Panc1 (cell line): ENCODE results near the gene MMP24OS. TPM values are rescaled to one million over a fixed set of nuclear protein-coding genes. Genes with fewer than 3 reads are reported as not detected.

Experiments used
- ATAC-seq: fragments of 200-7000 bp; cut with Tn5 transposase; 2 replicates; pipeline ENCODE4 v1.9.1; 2020; ENCODE audit warnings: mild to moderate bottlenecking, moderate library complexity
- BruUV-seq: library from RNA; stranded (reverse); fragments of 400-500 nt; replicated peaks from 2 replicates; lab custom pipeline; 2021; lab: Mats Ljungman, UMichigan
- CTCF ChIA-PET: fragments of 300-600 bp; sonication (Branson Sonifier 250); formaldehyde crosslinking; loops from one replicate; lab custom pipeline; 2022; ENCODE audit warnings: antibody characterized with exemption; lab: Charles Lee
- POLR2A ChIA-PET: fragments of 300-600 bp; sonication (Branson Sonifier 250); formaldehyde crosslinking; loops from one replicate; lab custom pipeline; 2022; ENCODE audit warnings: antibody characterized with exemption; lab: Charles Lee
- DNase-seq: peaks from one replicate; pipeline ENCODE4 v3.0.0-alpha.2; 2010; ENCODE audit warnings: low read depth, low spot score
- H3K27ac ChIP-seq: 2 replicates; pipeline ENCODE4 v1.5.1; 2011; ENCODE audit warnings: mild to moderate bottlenecking, low read length, inconsistent platforms
- H3K27me3 ChIP-seq: fragments of 200-500 bp; sonication (Bioruptor generic); 2 replicates; pipeline ENCODE4 v1.6.0; 2014; ENCODE audit warnings: low read length, inconsistent platforms; ENCODE audit not compliant: control insufficient read depth, insufficient read depth
- H3K36me3 ChIP-seq: fragments of 200-500 bp; sonication (Bioruptor generic); 2 replicates; pipeline ENCODE4 v1.5.1; 2014; ENCODE audit warnings: inconsistent platforms, mild to moderate bottlenecking, low read length, moderate library complexity; ENCODE audit not compliant: control insufficient read depth, insufficient read depth
- H3K4me1 ChIP-seq: 2 replicates; pipeline ENCODE4 v1.5.1; 2011; ENCODE audit warnings: inconsistent platforms, mild to moderate bottlenecking, low read length, moderate library complexity; ENCODE audit not compliant: control insufficient read depth, insufficient read depth
- H3K4me3 ChIP-seq, 2 experiments: 2 replicates each; pipeline ENCODE4 v1.5.1; 2011 to 2012; ENCODE audit warnings: low read depth in 2 of 2, low read length in 2 of 2, mild to moderate bottlenecking in 2 of 2, inconsistent platforms in 1 of 2, moderate library complexity in 1 of 2
- H3K9me3 ChIP-seq: fragments of 200-500 bp; sonication (Bioruptor generic); 2 replicates; pipeline ENCODE4 v1.5.1; 2014; ENCODE audit warnings: low read depth, mild to moderate bottlenecking, inconsistent platforms, low read length, moderate library complexity; ENCODE audit not compliant: control insufficient read depth, insufficient read depth
- POLR2AphosphoS5 ChIP-seq: IDR thresholded peaks from 2 replicates; pipeline ENCODE4 v1.6.1; 2012; ENCODE audit warnings: mild to moderate bottlenecking, low read depth, low read length, moderate library complexity
- SIN3A ChIP-seq: IDR thresholded peaks from 2 replicates; pipeline ENCODE4 v1.6.1; 2012; ENCODE audit warnings: low read depth, mild to moderate bottlenecking, low read length, moderate library complexity, borderline replicate concordance; ENCODE audit not compliant: insufficient read depth
- TCF7L2 ChIP-seq: IDR thresholded peaks from 2 replicates; pipeline ENCODE4 v1.6.1; 2011; ENCODE audit warnings: mild to moderate bottlenecking, low read depth, low read length, inconsistent platforms
- in situ Hi-C: cut with HindIII; loops from 2 replicates; pipeline ENCODE4 v1.10.0; 2016; ENCODE audit warnings: low sequenced_read_pairs, low pct_unique_long_range_greater_than_20kb
- intact Hi-C: fragments of 100-400 bp; cut with micrococcal nuclease; formaldehyde crosslinking; loops from one replicate; pipeline ENCODE4 v1.10.0; 2022; ENCODE audit not compliant: unreplicated experiment
- total RNA-seq: library from RNA; stranded (reverse); gene quantifications from one replicate; pipeline ENCODE4 v1.2.1, GENCODE V29; 2021; ENCODE audit not compliant: unreplicated experiment
- TF ChIP-seq, protein P1 (sequence below): fragments of 450-650 bp; IDR thresholded peaks from 2 replicates; pipeline ENCODE4 v1.5.1; 2017; ENCODE audit warnings: mild to moderate bottlenecking
- TF ChIP-seq, protein P2 (sequence below), 2 experiments: IDR thresholded peaks; 2 replicates each; pipeline ENCODE4 v1.6.1; 2011 to 2012; ENCODE audit warnings: low read depth in 2 of 2, control low read depth in 1 of 2, low read length in 1 of 2, mild to moderate bottlenecking in 1 of 2, moderate library complexity in 1 of 2; ENCODE audit not compliant: insufficient read depth in 1 of 2

The MMP24OS gene
- total RNA-seq, 1 experiment from 2014 or later, result 83.8 TPM

GRCh38 chr20:35303735-35304491 lies 26.0 kb upstream of the MMP24OS start:
- H3K36me3 ChIP-seq, result no peaks in the 10 kb centered on the region; the same call in 1 of the 2 replicates
- intact Hi-C loops, result loop anchor here (5.0 kb wide), 1 partner anchor 143 kb away; no protein-coding TSS in a partner anchor
- TF ChIP-seq, protein P1, sequence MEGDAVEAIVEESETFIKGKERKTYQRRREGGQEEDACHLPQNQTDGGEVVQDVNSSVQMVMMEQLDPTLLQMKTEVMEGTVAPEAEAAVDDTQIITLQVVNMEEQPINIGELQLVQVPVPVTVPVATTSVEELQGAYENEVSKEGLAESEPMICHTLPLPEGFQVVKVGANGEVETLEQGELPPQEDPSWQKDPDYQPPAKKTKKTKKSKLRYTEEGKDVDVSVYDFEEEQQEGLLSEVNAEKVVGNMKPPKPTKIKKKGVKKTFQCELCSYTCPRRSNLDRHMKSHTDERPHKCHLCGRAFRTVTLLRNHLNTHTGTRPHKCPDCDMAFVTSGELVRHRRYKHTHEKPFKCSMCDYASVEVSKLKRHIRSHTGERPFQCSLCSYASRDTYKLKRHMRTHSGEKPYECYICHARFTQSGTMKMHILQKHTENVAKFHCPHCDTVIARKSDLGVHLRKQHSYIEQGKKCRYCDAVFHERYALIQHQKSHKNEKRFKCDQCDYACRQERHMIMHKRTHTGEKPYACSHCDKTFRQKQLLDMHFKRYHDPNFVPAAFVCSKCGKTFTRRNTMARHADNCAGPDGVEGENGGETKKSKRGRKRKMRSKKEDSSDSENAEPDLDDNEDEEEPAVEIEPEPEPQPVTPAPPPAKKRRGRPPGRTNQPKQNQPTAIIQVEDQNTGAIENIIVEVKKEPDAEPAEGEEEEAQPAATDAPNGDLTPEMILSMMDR, result peak; percentile 96
- no peak for TF ChIP-seq SIN3A
- no peaks in the 10 kb centered on the region for H3K9me3 ChIP-seq
- ChIA-PET CTCF (interaction anchor here (0.7 to 2.2 kb wide), 7 partner anchors 16 to 159 kb away, joined by 3 to 10 read pairs (median 4); partner anchors contain the start of gene MMP24OS), POLR2A (interaction anchor here (0.5 to 1.0 kb wide), 4 partner anchors 15 to 135 kb away, joined by 3 to 5 read pairs (median 3); partner anchors contain the start of gene EIF6)
- peaks cover 71% of the 10 kb centered on the region for H3K4me1 ChIP-seq
- no peak overlapping the region for H3K4me3 ChIP-seq
- in situ Hi-C loops, result no loop called here
- peak; percentile 63 for ATAC-seq
- BruUV-seq, result no TSS peak
- H3K27ac ChIP-seq, result peak overlapping the region; percentile 97
- H3K27me3 ChIP-seq, result no peaks in the 10 kb centered on the region
- DNase-seq, result peak; percentile 91

DNA sequence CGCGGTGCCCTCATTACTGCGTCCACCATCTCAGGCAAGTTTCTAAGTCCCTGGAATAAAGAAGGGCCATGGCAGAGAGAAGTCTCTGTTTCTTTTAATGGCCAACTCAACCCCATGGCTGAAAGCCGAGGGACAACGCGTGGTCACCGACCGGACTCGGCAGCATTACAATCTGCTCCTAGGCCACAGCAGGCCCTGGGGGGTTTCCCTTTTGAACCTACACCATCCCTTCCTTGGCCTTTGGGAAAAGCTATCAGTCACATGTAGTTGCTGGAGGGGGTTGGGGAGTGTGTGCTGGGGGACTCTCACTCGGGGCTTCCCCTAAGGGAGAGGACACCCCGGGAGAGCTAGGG lies 25.4 kb upstream of the MMP24OS start:
- peak overlapping the region; percentile 97 for H3K27ac ChIP-seq
- in situ Hi-C loops, result no loop called here
- ATAC-seq (no peak), DNase-seq (no peak)
- ChIA-PET CTCF (interaction anchor here (0.7 to 2.2 kb wide), 4 partner anchors 26 to 159 kb away, joined by 4 to 10 read pairs (median 6); no protein-coding TSS in a partner anchor), POLR2A (interaction anchor here (0.5 to 0.8 kb wide), 3 partner anchors 18 to 135 kb away, joined by 3 to 5 read pairs (median 3); partner anchors contain the start of gene EIF6)
- no peaks in the 10 kb centered on the region; the same call in 1 of the 2 replicates for H3K36me3 ChIP-seq
- no peaks in the 10 kb centered on the region for H3K9me3 ChIP-seq
- intact Hi-C loops, result loop anchor here (5.0 kb wide), 1 partner anchor 144 kb away; no protein-coding TSS in a partner anchor
- H3K27me3 ChIP-seq, result no peaks in the 10 kb centered on the region
- BruUV-seq, result TSS peak; percentile 43
- no peak overlapping the region for H3K4me3 ChIP-seq
- peaks cover 69% of the 10 kb centered on the region for H3K4me1 ChIP-seq
- TF ChIP-seq SIN3A, result no peak
- TF ChIP-seq, protein P1, result no peak
- no peak for TF ChIP-seq TCF7L2
- no peak for TF ChIP-seq POLR2AphosphoS5
- TF ChIP-seq, protein P2, sequence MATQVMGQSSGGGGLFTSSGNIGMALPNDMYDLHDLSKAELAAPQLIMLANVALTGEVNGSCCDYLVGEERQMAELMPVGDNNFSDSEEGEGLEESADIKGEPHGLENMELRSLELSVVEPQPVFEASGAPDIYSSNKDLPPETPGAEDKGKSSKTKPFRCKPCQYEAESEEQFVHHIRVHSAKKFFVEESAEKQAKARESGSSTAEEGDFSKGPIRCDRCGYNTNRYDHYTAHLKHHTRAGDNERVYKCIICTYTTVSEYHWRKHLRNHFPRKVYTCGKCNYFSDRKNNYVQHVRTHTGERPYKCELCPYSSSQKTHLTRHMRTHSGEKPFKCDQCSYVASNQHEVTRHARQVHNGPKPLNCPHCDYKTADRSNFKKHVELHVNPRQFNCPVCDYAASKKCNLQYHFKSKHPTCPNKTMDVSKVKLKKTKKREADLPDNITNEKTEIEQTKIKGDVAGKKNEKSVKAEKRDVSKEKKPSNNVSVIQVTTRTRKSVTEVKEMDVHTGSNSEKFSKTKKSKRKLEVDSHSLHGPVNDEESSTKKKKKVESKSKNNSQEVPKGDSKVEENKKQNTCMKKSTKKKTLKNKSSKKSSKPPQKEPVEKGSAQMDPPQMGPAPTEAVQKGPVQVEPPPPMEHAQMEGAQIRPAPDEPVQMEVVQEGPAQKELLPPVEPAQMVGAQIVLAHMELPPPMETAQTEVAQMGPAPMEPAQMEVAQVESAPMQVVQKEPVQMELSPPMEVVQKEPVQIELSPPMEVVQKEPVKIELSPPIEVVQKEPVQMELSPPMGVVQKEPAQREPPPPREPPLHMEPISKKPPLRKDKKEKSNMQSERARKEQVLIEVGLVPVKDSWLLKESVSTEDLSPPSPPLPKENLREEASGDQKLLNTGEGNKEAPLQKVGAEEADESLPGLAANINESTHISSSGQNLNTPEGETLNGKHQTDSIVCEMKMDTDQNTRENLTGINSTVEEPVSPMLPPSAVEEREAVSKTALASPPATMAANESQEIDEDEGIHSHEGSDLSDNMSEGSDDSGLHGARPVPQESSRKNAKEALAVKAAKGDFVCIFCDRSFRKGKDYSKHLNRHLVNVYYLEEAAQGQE (IDR thresholded peaks at IDR 0.05; ENCODE audit: insufficient read depth in 1 of 2, low read depth in 2 of 2, low read length in 1 of 2), result no peak
